DND-41 (cell line): ENCODE results near the gene NEUROD4.

Source experiments
- ATAC-seq: fragments of 200-7000 bp; cut with Tn5 transposase; 3 replicates; pipeline ENCODE4 v1.9.1; 2021; ENCODE audit warnings: low read depth; ENCODE audit not compliant: insufficient read depth
- DNase-seq: peaks from one replicate; pipeline ENCODE4 v3.0.0-alpha.2; 2020
- H2AFZ ChIP-seq: 2 replicates; pipeline ENCODE4 v1.6.0; 2012; ENCODE audit warnings: low read depth, low read length
- H3K27ac ChIP-seq: 2 replicates; pipeline ENCODE4 v1.5.1; 2012; ENCODE audit warnings: low read length, inconsistent platforms
- H3K27me3 ChIP-seq: fragments of 200-600 bp; sonication (generic); 2 replicates; pipeline ENCODE4 v1.6.0; 2012; ENCODE audit warnings: low read length, mild to moderate bottlenecking, inconsistent platforms; ENCODE audit not compliant: insufficient read depth, poor library complexity
- H3K36me3 ChIP-seq: 2 replicates; pipeline ENCODE4 v1.5.1; 2012; ENCODE audit warnings: low read length, inconsistent platforms; ENCODE audit not compliant: insufficient read depth
- H3K4me1 ChIP-seq: 2 replicates; pipeline ENCODE4 v1.5.1; 2012; ENCODE audit warnings: mild to moderate bottlenecking, low read length; ENCODE audit not compliant: insufficient read depth
- H3K4me2 ChIP-seq: 2 replicates; pipeline ENCODE4 v1.6.0; 2012; ENCODE audit warnings: mild to moderate bottlenecking, moderate library complexity, low read length, inconsistent platforms; ENCODE audit not compliant: insufficient read depth
- H3K4me3 ChIP-seq, 2 experiments: fragments of 200-600 bp in 1 of 2; shearing (Covaris generic) in 1 of 2; 2 replicates each; pipeline ENCODE4 v1.5.1; 2012 to 2016; ENCODE audit warnings: inconsistent platforms in 2 of 2, low read length in 2 of 2, mild to moderate bottlenecking in 2 of 2, low read depth in 1 of 2, moderate library complexity in 1 of 2
- H3K79me2 ChIP-seq: 2 replicates; pipeline ENCODE4 v1.6.0; 2012; ENCODE audit warnings: low read length, inconsistent platforms; ENCODE audit not compliant: insufficient read depth
- H3K9ac ChIP-seq: 2 replicates; pipeline ENCODE4 v1.6.0; 2012; ENCODE audit warnings: low read depth, mild to moderate bottlenecking, inconsistent platforms, low read length, moderate library complexity
- H3K9me3 ChIP-seq: 2 replicates; pipeline ENCODE4 v1.5.1; 2012; ENCODE audit warnings: low read length, moderate library complexity, mild to moderate bottlenecking, inconsistent platforms; ENCODE audit not compliant: insufficient read depth, severe bottlenecking
- H4K20me1 ChIP-seq: 2 replicates; pipeline ENCODE4 v1.6.0; 2012; ENCODE audit warnings: low read length; ENCODE audit not compliant: insufficient read depth
- EZH2 ChIP-seq: IDR thresholded peaks from 3 replicates; pipeline ENCODE4 v1.6.1; 2012; ENCODE audit warnings: borderline replicate concordance, low read depth, mild to moderate bottlenecking, moderate library complexity, low read length, inconsistent platforms; ENCODE audit not compliant: severe bottlenecking
- TF ChIP-seq, protein P1 (sequence below): IDR thresholded peaks from 2 replicates; pipeline ENCODE4 v1.5.1; 2012; ENCODE audit warnings: borderline replicate concordance, low read length, moderate library complexity, mild to moderate bottlenecking; ENCODE audit not compliant: poor library complexity, severe bottlenecking; ENCODE audit errors: extremely low read depth

The NEUROD4 gene

GRCh38 chr12:54988402-54989054, 31.2 kb upstream of the NEUROD4 start:
- H3K36me3 ChIP-seq = peaks cover 5% of the 10 kb centered on the region; the same call in 1 of the 2 replicates
- TF ChIP-seq EZH2 = no peak
- TF ChIP-seq, protein P1, sequence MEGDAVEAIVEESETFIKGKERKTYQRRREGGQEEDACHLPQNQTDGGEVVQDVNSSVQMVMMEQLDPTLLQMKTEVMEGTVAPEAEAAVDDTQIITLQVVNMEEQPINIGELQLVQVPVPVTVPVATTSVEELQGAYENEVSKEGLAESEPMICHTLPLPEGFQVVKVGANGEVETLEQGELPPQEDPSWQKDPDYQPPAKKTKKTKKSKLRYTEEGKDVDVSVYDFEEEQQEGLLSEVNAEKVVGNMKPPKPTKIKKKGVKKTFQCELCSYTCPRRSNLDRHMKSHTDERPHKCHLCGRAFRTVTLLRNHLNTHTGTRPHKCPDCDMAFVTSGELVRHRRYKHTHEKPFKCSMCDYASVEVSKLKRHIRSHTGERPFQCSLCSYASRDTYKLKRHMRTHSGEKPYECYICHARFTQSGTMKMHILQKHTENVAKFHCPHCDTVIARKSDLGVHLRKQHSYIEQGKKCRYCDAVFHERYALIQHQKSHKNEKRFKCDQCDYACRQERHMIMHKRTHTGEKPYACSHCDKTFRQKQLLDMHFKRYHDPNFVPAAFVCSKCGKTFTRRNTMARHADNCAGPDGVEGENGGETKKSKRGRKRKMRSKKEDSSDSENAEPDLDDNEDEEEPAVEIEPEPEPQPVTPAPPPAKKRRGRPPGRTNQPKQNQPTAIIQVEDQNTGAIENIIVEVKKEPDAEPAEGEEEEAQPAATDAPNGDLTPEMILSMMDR = no peak
- H2AFZ ChIP-seq = no peak overlapping the region
- ATAC-seq = no peak
- no peaks in the 10 kb centered on the region for H3K27me3 ChIP-seq
- no peak overlapping the region for H3K9ac ChIP-seq
- no peak overlapping the region for H3K4me3 ChIP-seq
- no peaks in the 10 kb centered on the region for H4K20me1 ChIP-seq
- H3K79me2 ChIP-seq = peaks cover 17% of the 10 kb centered on the region
- no peak overlapping the region for H3K4me2 ChIP-seq
- H3K27ac ChIP-seq = no peak overlapping the region
- no peak for DNase-seq
- H3K4me1 ChIP-seq = peaks cover 51% of the 10 kb centered on the region
- H3K9me3 ChIP-seq = no peaks in the 10 kb centered on the region

DNA sequence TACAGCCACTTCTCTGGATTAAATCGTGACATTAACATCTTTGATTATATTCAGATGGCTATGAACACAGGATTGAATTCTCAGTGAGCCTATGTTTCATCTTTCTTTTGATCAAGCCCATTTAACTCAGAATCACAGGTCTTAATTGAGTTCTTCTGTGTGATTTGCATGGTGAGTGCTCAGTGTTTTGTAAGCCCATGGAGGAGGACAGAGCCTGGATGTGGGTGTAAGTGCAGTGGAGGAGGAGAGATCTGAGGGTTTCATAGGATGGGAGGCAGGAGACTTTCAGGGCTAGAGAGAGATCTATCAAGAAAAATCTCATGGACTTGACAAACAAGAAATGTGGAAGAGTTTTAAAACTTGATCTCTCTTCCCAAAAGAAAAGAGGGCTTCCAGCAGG, 29.9 kb upstream of the NEUROD4 start:
- H4K20me1 ChIP-seq = no peaks in the 10 kb centered on the region
- ATAC-seq (no peak), DNase-seq (no peak)
- no peak for TF ChIP-seq EZH2
- TF ChIP-seq, protein P1 = no peak
- no peaks in the 10 kb centered on the region for H3K36me3 ChIP-seq
- H3K4me2 ChIP-seq = no peak overlapping the region
- H2AFZ ChIP-seq = no peak overlapping the region
- H3K4me1 ChIP-seq = peaks cover 42% of the 10 kb centered on the region
- no peak overlapping the region for H3K4me3 ChIP-seq
- no peaks in the 10 kb centered on the region for H3K9me3 ChIP-seq
- peak overlapping the region; percentile 24; the same call in 1 of the 2 replicates for H3K27ac ChIP-seq
- H3K79me2 ChIP-seq = peaks cover 5% of the 10 kb centered on the region
- H3K9ac ChIP-seq = no peak overlapping the region
- H3K27me3 ChIP-seq = no peaks in the 10 kb centered on the region

GRCh38 chr12:54991161-54991990, 28.4 kb upstream of the NEUROD4 start:
- Histone ChIP-seq H3K9me3 (no peaks in the 10 kb centered on the region), H3K27me3 (no peaks in the 10 kb centered on the region), H3K36me3 (no peaks in the 10 kb centered on the region), H2AFZ (peak overlapping the region; percentile 86), H3K27ac (peak overlapping the region; percentile 91), H4K20me1 (no peaks in the 10 kb centered on the region), H3K9ac (peak overlapping the region; percentile 46), H3K4me2 (peak overlapping the region; percentile 60), H3K4me3 (peak overlapping the region in 1 of 2 experiments; percentile 44; a peak in 2 of 4 replicates), H3K4me1 (peaks cover 27% of the 10 kb centered on the region), H3K79me2 (no peaks in the 10 kb centered on the region)
- peak; percentile 66 for DNase-seq
- no peak for TF ChIP-seq EZH2
- TF ChIP-seq, protein P1 = no peak
- ATAC-seq = peak; percentile 82
